NCI-H2171 treated with DMSO at 0.1 percent for 48 hours (cell line): ENCODE results near the gene MSX1.

ENCODE experiments used
- DNase-seq: peaks from one replicate; lab custom pipeline; 2025; lab: John Stamatoyannopoulos, UW

MSX1 gene

GRCh38 chr4:4869731-4870571 is 10.5 kb downstream of the MSX1 start:
- no peak for DNase-seq

- DNase-seq = no peak
Measured at GRCh38 chr4:4870576-4871241, 11.2 kb downstream of the MSX1 start.

GRCh38 chr4:4871242-4871572 is 11.7 kb downstream of the MSX1 start:
- DNase-seq = no peak

- no peak for DNase-seq
Measured at GRCh38 chr4:4871573-4872313, 12.3 kb downstream of the MSX1 start.

GRCh38 chr4:4872314-4872903 is 12.9 kb downstream of the MSX1 start:
- DNase-seq = no peak

- no peak for DNase-seq
Measured at GRCh38 chr4:4873203-4873602, 13.7 kb downstream of the MSX1 start.

GRCh38 chr4:4874254-4874653 is 14.8 kb downstream of the MSX1 start:
- DNase-seq = no peak

- no peak for DNase-seq
Measured at GRCh38 chr4:4875147-4875546, 15.7 kb downstream of the MSX1 start.

- DNase-seq = no peak
Measured at GRCh38 chr4:4875611-4876010, 16.1 kb downstream of the MSX1 start.

GRCh38 chr4:4876945-4877661 is 17.6 kb downstream of the MSX1 start:
- no peak for DNase-seq

- DNase-seq = no peak
Measured at GRCh38 chr4:4880492-4880891, 21.0 kb downstream of the MSX1 start.

- no peak for DNase-seq
Measured at GRCh38 chr4:4881432-4881831, 22.0 kb downstream of the MSX1 start.

GRCh38 chr4:4884611-4885010 is 25.1 kb downstream of the MSX1 start:
- DNase-seq = no peak

GRCh38 chr4:4887426-4887825 is 28.0 kb downstream of the MSX1 start:
- no peak for DNase-seq

GRCh38 chr4:4888695-4889094 is 29.2 kb downstream of the MSX1 start:
- no peak for DNase-seq

- no peak for DNase-seq
Measured at GRCh38 chr4:4889781-4890180, 30.3 kb downstream of the MSX1 start.

- no peak for DNase-seq
Measured at GRCh38 chr4:4890574-4891255, 31.2 kb downstream of the MSX1 start.

GRCh38 chr4:4893721-4894120 is 34.3 kb downstream of the MSX1 start:
- DNase-seq = no peak

GRCh38 chr4:4899202-4899925 is 39.9 kb downstream of the MSX1 start:
- DNase-seq = no peak

- DNase-seq = no peak
Measured at GRCh38 chr4:4901877-4902276, 42.4 kb downstream of the MSX1 start.

GRCh38 chr4:4912155-4912554 is 52.7 kb downstream of the MSX1 start:
- no peak for DNase-seq
